Kidney epithelial cell (primary cell): Measurements from ENCODE around the gene CHST15. TPM values are rescaled to one million over a fixed set of nuclear protein-coding genes. Genes with fewer than 3 reads are reported as not detected.
"Not testable (repeated sequence)": the region's sequence is repeated elsewhere in the genome, so short reads cannot be mapped to it uniquely, and the experiment has no call there.

Experiments
- DNase-seq: peaks from one replicate; pipeline ENCODE4 v3.0.0-alpha.2; 2010; ENCODE audit warnings: low read depth
- H3K27me3 ChIP-seq: 2 replicates; pipeline ENCODE4 v1.6.0; 2011; ENCODE audit warnings: low read length; ENCODE audit not compliant: control insufficient read depth, insufficient read depth
- H3K36me3 ChIP-seq: 2 replicates; pipeline ENCODE4 v1.5.1; 2011; ENCODE audit warnings: low read length; ENCODE audit not compliant: control insufficient read depth, insufficient read depth
- H3K4me3 ChIP-seq: 2 replicates; pipeline ENCODE4 v1.5.1; 2011; ENCODE audit warnings: low read depth, mild to moderate bottlenecking, control low read depth, low read length
- CTCF ChIP-seq: IDR thresholded peaks from 2 replicates; pipeline ENCODE4 v1.5.1; 2011; ENCODE audit warnings: mild to moderate bottlenecking, moderate library complexity, low read length, control low read depth, inconsistent platforms; ENCODE audit not compliant: insufficient read depth, poor library complexity, severe bottlenecking
- total RNA-seq: library from RNA; depleted of rRNA; stranded (reverse); fragments of >200 nt; gene quantifications from 2 replicates; pipeline ENCODE4 v1.2.3, GENCODE V29; 2015

CHST15 gene
- total RNA-seq, 1 donor from 2014 or later = 18.1 TPM

GRCh38 chr10:124094419-124094785 lies 1.0 kb upstream of the CHST15 start:
- Histone ChIP-seq H3K27me3 (peaks cover 2% of the 10 kb centered on the region), H3K36me3 (no peaks in the 10 kb centered on the region), H3K4me3 (no peak overlapping the region)
- DNase-seq = no peak
- TF ChIP-seq CTCF = no peak

GRCh38 chr10:124093774-124094418 lies 498 bp upstream of the CHST15 start:
- not testable (repeated sequence) for DNase-seq, H3K36me3 ChIP-seq, H3K27me3 ChIP-seq
- peak overlapping the region; percentile 79 for H3K4me3 ChIP-seq

GRCh38 chr10:124092250-124092859 lies 1.0 kb downstream of the CHST15 start:
- Histone ChIP-seq H3K27me3 (no peaks in the 10 kb centered on the region), H3K36me3 (no peaks in the 10 kb centered on the region), H3K4me3 (peak overlapping the region; percentile 79)
- TF ChIP-seq CTCF = no peak
- DNase-seq = no peak

GRCh38 chr10:124091646-124092249 lies 1.6 kb downstream of the CHST15 start:
- no peak for TF ChIP-seq CTCF
- Histone ChIP-seq H3K4me3 (peak overlapping the region; percentile 79), H3K27me3 (no peaks in the 10 kb centered on the region), H3K36me3 (no peaks in the 10 kb centered on the region)
- DNase-seq = no peak

- Histone ChIP-seq H3K27me3 (no peaks in the 10 kb centered on the region), H3K4me3 (no peak overlapping the region), H3K36me3 (no peaks in the 10 kb centered on the region)
- no peak for DNase-seq
- no peak for TF ChIP-seq CTCF
Measured at GRCh38 chr10:124090601-124091209, 2.7 kb downstream of the CHST15 start.

GRCh38 chr10:124089859-124090258 lies 3.5 kb downstream of the CHST15 start:
- DNase-seq = no peak
- no peaks in the 10 kb centered on the region for H3K27me3 ChIP-seq
- no peak overlapping the region for H3K4me3 ChIP-seq
- H3K36me3 ChIP-seq = no peaks in the 10 kb centered on the region
- no peak for TF ChIP-seq CTCF
